SKM-1 treated with dmso at 0.1 percent for 144 hours (cell line): Measurements from ENCODE around the gene WASF3.
"Not testable (repeated sequence)": the region's sequence is repeated elsewhere in the genome, so short reads cannot be mapped to it uniquely, and the experiment has no call there.

Source experiments
- DNase-seq: peaks from one replicate; lab custom pipeline; 2025; ENCODE audit not compliant: unreplicated experiment; lab: John Stamatoyannopoulos, UW

WASF3 gene

DNA sequence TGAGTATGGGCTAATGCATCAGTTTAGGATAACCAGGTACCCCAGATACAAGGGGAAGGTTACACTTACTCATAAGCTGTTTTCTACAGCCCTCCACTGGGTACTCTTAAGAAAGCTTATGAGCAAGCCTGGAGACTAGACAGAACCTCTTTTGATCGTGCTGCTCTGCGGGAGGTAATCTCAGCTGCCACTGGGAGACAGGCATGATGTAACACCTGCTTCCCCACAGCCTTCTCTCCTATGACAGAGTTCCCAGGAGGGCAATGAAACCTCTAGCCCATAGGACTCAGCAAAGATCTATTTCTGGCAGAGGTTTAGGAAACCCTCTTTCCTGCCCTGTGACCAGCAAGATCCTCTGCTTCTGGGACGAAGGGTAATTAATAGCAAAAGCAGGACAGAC is 65.6 kb downstream of the WASF3 start:
- DNase-seq: no peak

DNA sequence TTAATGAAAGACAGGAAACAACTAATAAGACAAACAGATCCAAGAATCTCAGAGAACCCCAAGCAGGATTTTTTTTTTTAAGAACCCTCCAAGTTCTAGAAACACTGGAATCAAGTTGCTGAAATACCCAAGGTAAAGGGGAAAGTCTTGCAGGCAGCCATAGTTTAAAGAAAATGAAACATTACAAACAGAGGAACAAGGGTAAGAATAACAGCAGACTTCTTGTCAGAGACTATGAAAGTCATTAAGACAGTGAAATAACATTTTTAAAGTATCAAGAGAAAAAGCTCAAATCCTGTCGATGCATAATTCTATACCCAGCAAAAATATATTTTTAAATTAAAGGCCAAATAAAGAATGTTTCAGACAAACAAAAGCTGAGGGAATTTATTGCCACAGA is 67.1 kb downstream of the WASF3 start:
- no peak for DNase-seq

DNA sequence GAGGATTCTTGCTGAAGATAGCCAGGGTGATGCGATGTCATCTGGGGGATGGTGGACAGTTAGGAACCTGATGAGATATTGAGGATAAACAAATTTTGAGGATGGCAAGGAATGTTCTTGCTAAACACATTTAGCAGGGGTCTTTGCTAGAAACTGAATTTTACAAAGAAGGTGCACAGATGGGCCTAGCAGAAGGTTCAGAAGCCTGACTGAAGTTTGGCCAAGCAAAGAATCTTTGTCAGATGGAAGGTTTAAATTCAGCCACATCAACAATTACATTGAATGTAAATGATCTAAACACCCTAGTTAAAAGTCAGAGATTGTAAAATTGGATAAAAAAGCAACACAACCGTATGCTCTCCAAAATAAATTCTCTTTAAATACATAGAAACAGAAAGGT is 68.8 kb downstream of the WASF3 start:
- no peak for DNase-seq

DNA sequence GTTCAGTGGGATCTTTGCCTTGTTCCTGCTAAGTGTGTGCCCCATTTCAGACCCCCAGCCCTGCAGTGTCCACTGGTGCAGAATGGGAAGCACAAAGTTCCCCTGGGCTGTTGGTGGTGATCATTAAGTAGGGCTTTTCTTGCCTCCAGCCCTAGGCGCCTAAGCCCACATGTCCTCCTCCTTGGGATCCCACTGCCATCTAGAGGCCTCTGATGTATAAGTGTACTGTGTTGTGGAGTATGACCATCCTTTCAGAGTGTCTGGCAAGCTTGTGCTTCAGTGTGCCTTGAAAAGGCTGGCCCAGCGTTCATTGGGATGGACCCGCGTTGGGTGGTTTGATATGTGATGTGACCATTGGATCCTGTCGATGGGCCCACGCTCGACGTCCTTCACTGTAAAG is 71.2 kb downstream of the WASF3 start:
- DNase-seq: no peak

DNA sequence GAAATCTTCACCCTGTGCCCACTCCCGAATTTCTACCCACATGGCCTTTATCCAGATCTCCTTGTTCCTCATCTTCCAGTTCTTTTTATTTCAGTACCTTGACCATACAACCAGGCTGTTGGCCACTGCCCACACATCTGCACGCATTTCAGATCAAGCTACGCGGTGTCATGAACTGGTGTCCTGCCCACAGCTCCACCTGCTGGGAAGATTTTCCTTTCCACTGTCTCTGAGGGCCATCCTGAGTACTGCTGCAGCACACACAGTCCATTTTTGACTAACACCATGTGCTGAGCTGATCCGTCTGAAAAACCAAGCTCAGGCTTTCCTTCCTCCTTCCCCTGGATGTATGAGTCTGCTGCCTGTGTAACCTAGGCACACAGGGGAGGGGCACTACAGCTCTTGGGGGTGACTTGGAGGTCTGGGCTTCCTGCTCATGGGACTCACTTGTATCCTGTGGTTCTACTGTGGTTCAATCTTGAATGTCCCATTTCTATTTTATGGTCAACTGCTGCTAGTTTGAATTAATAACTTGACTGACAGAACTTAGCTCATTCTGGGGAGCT is 71.9 kb downstream of the WASF3 start:
- no peak for DNase-seq

DNA sequence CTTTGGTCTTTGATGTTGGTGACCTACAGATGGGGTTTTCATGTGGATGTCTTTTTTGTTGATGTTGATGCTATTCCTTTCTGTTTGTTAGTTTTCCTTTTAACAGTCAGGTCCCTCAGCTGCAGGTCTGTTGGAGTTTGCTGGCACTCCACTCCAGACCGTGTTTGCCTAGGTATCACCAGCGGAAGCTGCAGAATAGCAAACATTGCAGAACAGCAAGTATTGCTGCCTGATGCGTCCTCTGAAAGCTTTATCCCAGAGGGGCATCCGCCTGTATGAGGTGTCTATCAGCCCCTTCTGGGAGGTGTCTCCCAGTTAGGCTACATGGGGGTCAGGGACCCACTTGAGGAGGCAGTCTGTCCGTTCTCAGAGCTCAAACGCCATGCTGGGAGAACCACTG is 78.2 kb downstream of the WASF3 start:
- DNase-seq: not testable (repeated sequence)

DNA sequence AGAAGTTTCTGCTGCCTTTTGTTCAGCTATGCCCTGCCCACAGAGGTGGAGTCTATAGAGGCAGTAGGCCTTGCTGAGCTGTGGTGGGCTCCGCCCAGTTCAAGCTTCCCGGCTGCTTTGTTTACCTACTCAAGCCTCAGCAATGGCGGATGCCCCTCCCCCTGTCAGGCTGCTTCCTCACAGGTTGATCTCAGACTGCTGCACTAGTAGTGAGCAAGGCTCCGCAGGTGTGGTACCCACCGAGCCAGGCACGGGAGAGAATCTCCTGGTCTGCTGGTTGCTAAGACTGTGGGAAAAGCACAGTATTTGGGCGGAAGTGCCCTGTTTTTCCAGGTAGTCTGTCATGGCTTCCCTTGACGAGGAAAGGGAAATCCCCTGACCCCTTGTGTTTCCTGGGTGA is 78.6 kb downstream of the WASF3 start:
- DNase-seq: not testable (repeated sequence)

DNA sequence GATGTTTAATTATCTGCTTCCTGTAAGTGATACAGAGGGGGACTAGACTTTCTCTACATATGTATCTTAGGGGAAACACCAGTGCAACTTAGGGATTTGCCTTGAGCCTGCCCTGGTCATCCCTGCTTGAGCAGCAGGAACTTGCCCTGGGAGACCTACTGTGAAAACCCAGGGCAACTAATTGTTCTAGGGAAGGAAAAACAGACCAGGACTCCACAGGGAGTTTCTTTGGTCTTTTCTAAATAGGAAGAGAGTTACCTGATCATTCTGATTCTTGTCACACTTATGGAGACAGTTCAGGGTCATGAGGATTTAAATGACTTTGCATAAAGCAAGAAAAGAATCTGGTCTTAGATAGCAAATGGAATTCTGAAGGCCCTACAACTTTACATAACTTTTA is 89.1 kb downstream of the WASF3 start:
- DNase-seq: no peak

DNA sequence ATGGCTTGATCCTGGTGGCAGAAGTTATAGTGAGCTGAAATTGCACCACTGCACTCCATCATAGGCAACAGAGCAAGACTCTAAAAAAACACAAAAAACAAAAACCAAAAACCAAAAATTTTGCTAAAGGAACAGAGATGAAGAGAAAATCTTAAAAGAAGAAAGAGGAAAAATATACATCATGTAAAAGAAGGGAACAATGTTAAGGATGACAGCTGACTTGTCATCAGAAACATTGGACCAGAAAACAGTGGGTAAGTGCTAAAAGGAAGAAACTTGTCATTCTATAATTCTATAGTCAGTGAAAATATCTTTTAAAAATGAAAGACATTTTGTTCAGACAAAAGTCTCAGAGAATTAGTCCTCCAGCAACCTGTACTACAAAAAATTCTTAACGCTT is 93.8 kb downstream of the WASF3 start:
- DNase-seq: no peak

DNA sequence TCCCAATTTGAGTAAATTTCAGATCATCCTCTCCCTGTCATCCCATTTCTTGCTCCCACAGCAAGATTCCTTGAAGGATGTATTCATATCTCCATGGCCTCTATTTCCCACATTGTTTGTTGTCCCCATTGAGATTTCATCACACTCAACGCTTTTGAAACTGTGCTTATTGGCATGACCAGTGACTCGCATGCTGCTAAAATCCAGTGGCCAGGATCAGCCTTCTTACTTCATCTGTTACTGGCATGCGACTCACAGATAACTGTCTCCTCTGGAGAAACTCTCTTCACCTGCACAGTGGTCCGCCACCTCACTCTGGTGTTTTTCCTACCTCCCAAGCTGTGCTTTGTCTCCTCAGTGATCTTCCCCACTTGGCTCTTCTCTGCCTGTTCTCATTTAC is 95.8 kb downstream of the WASF3 start:
- no peak for DNase-seq

DNA sequence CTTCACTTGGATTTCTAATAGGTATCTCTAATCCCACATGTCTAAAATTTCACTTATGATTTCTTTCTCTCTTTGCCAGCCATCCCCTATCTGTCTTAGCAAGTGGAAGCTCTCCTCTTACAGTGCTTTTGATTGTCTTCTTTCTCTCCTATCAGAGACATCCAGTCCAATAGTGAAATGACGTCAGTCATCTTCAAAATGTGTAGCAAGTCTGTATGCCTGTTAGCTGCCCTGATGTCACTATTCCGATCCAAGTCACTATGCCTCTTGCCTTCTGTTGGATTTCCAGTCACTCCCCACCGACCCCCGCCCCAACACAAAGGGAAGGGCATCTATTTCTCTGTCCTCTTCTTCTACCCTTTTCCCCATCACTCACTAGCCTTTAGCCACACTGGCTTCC is 96.4 kb downstream of the WASF3 start:
- DNase-seq: no peak

DNA sequence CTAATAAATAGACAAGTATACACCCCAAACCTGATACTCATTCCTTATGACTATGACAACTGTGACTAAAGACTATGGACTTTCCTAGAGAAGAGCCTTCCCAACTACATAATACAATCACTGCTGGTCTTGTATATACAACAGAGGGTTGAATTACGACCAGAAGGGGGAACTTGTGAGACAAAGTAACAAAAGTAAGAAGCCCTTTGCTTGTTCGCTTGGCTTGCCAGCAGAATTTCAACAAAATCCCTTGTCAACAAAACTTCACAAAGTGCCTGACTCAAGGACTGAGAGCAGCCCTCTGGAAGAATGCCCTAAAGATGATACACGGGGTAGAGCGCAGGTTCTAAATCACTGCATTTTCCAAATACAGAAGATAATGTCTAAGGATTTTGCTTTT is 99.4 kb downstream of the WASF3 start:
- DNase-seq: no peak

DNA sequence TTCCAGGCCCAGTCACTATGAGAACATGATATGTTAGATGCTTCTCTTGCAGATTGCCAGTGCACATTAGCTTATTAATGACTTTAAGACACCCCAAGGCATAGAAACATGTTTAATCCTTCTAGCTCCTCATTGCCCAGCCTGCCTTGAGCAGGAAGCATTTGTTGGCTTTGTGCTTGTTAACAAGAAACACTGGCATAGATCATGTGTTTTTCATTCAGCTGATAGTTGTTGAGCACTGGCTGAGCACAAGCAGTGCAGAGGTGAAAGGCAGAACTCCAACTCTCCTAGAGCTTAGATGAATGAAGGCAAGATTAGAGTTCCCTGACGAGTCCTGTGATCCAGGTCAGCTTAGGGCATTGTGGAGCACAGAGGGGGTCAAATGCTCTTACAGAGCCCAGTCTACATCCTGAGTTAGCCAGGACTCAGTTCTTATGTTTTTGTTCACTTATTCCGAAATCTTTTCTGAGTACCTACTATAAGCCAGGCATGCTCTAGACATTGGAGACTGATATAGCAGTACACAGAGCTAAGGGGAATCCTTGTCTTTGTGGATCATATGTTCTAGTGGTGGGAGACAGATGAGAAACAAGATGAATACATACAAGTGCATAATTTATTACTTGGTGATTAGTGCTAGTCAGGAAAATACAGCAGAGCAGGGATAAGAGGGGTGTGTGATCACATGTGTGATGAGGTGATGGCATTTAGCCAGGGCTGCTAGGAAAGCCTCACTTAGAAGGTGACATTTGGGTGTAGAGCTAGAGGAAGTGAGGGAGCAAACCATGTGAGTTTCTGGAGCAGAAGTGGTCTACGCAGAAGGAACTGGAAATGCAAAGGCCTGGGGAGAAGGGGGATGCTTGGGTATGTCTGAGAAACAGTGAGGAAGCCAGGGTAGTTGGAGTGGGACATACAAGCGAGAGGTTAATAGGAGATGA is 101.2 kb downstream of the WASF3 start:
- DNase-seq: no peak

DNA sequence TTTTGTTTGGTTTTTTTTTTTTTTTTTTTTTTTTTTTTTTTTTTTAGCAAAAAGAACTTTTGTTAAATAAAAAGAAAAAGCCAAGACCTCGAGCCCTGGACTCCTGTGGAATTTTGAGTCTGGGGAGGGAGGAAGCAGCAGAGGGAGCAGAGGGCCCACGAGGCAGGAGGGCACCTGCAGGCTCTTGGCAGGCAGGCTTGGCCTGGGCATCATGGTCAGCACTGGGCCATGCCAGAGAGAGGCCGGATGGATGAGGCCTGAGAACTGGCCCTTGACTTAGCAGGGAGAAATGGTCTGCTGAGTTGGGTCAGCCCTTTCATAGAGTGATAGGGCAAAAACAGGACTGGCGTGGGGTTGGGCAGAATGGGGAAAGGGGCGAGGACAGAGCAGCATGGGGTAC is 102.7 kb downstream of the WASF3 start:
- DNase-seq: no peak

DNA sequence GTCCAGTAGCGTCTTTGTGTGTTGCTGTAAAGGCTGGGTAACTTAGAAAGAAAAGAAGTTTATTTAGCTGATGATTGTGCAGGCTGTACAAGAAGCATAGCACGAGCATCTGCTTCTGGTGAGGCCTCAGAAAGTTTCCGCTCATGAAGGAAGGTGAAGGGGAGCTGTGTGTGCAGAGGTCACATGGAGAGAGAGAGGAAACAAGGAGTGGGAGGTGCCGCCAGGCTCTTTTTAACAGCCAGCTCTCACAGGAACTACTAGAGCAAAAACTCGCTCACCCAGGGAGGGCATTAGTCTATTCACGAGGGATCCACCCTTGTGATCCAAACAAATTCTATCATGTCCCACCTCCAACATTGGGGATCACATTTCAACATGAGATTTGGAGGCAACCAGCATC is 103.3 kb downstream of the WASF3 start:
- DNase-seq: no peak

DNA sequence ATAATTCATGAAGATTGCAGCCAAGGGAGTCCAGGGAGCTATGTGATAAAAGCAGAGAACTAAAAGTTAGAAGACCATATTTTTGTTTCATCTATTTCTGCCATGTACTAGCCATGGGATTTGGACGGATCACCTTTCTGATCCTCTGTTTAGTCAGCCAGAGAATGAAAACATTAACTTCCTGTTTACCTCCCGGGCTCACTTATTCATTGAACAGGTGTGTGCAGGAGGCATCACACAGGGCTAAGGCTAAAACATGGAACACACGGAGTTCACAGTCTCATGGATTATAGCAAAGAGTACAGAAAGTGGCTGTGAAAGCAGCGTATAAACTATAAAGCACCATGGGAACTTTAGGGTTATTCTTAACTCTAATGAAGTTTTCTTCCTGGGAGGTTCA is 106.3 kb downstream of the WASF3 start:
- DNase-seq: no peak

DNA sequence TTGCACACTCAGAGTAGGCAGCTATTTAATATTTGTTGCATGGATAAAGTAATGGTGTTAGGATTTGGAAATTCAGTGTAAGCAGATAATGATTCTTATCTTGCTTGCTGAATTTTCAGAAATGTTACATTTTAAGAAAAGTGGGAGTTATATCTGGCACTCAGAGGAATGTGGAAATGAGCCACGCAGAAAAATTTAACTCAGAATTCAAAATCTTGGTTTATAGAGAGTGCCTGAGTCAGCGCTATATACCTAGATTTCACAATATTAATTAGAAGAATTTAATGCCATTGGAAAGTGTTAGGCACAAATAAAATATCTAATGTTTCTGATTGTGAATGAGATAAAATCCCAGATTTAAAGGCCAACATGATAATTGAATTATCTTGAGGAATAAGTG is 106.8 kb downstream of the WASF3 start:
- no peak for DNase-seq

DNA sequence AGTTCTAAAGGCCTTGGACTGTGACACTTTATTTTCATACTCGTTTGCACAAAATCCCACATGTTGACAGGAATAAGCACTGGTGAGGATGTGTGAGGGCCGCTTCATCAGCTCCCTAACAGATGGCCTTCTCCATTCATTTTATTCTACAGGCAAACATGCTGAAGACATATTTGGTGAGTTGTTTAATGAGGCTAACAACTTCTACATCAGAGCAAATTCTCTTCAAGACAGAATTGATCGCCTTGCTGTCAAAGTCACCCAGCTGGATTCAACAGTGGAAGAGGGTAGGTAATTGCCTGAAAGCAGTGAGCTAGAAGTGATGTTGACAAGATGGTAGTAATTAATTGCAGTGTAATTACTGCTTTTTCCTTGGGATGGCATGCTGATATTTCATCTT is 107.4 kb downstream of the WASF3 start:
- DNase-seq: no peak

DNA sequence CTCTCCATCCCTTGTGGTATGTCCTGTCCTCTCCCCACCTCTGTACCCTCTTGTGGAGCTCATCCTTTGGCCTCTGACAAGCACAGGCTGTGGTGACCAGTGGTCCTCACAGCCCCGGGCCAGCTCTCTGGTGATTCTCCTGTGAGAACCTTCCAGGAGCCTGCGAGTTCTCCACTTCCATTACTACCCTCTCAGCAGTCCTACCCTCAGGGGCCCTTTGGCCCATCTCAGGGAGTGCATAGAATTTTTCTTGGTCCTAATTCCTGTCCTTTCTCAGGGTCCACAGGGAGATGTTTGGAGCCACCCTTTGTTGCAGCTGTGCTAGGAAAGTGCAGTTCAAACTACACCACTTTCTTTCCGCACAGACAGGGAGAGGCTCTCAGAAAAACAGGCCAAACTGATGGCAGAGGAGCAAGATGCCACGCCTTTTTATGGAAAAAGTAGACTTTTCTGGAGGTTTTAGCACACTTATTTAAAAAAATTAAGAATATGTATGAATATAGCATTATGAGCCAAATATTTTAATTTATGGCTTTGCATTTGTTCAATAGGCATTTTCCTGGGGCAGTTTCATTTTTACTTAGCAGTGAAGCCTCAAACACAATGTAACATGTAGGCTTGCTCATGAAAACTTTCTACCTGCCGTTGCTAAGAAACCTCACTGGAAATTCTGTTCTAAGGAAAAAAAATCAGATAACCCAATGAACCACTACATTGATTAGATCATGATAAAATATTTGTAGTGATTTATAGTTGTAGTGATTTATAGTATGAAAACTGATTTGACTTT is 111.1 kb downstream of the WASF3 start:
- no peak for DNase-seq

DNA sequence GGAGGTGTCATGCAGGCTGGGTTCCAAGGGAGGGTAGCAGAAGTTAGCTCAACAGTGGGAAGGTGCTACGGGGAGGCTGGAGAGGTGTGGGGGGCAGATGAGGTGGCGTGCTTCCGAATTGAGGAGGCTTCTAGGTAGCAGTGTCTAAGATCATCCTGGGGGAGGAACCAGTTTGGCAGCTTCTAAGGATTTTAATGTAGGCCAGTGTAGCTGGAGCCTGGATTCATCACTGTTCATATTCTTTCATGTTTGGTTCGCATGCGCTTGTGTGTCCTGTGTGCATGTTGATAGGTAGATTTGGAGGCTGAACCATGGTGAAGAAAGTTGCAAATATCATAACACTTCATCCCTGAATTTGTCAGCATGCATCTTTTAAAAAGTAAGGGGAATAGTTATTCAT is 116.4 kb downstream of the WASF3 start:
- no peak for DNase-seq

DNA sequence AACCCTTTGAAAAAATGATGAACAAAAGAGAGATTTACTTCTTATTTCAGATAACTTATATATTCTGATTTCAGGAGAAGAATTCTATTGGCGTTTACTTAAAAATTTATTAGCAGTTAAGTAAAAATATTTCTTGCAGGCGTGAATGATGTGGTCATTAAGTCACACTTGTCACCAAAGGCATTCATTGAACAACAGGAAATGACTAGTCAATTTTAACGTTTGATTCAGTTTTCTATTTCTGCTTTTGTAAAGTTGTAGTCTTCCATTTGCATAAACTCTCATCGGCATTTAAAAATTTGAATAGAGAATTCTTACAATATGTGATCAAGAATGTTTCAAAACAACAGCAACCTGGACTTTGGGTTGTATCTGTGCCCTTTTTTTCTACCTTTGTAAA is 119.7 kb downstream of the WASF3 start:
- no peak for DNase-seq

DNA sequence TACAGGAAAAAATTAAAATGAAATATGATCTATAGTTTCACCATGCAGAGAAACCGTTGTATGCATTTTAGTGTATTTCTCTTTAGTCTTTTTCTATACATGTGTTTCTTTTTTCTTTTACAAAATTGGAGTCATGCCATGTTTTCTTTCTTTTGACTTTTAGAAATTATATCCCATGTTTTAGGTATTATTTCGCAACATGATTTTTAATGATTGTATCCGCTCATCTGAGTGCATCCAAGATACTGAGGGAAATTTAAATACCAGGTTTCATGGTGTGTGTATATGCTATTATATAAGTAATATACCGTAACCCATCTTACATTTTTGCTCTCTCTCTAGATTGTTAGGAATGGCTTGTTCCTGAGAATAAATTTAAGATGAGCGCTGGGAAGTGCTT is 120.8 kb downstream of the WASF3 start:
- DNase-seq: no peak
